Mesodermal cell (in vitro differentiated cells): ENCODE measurements around the gene MGST2. TPM values are rescaled to one million over a fixed set of nuclear protein-coding genes. Genes with fewer than 3 reads are reported as not detected.
A peak's percentile ranks its signal among the peaks of the same experiment; 100 is the strongest.

Experiments
- H3K27ac ChIP-seq: 2 replicates; pipeline ENCODE4 v1.7.0; 2013; ENCODE audit warnings: mild to moderate bottlenecking, low read depth, low read length, moderate library complexity; ENCODE audit not compliant: severe bottlenecking
- H3K36me3 ChIP-seq: 2 replicates; pipeline ENCODE4 v1.7.1; 2013; ENCODE audit warnings: mild to moderate bottlenecking, low read length, moderate library complexity; ENCODE audit not compliant: control insufficient read depth, insufficient read depth
- H3K4me1 ChIP-seq: one replicate; pipeline ENCODE4 v1.7.1; 2013; ENCODE audit warnings: mild to moderate bottlenecking, low read length; ENCODE audit not compliant: insufficient read depth, control insufficient read depth, poor library complexity, severe bottlenecking
- H3K4me3 ChIP-seq: 2 replicates; pipeline ENCODE4 v1.7.0; 2013; ENCODE audit warnings: low read length, control low read depth, mild to moderate bottlenecking; ENCODE audit not compliant: insufficient read depth, poor library complexity, severe bottlenecking; ENCODE audit errors: extremely low read depth
- H3K9me3 ChIP-seq: 2 replicates; pipeline ENCODE4 v1.7.1; 2013; ENCODE audit warnings: mild to moderate bottlenecking, low read length, moderate library complexity; ENCODE audit not compliant: control insufficient read depth
- WGBS, 2 experiments: methylation state at CpG; one replicate each; pipeline ENCODE4 v1.1.5; 2013; ENCODE audit warnings: missing lambda C conversion rate in 2 of 2; ENCODE audit not compliant: insufficient coverage in 2 of 2; 5-methylcytosine and 5-hydroxymethylcytosine counted together
- polyA plus RNA-seq, 2 experiments: library from polyadenylated mRNA; stranded (reverse); fragments of 50-300 nt; gene quantifications; one replicate each; pipeline ENCODE4 v1.2.3, GENCODE V29; 2013

The MGST2 gene
- polyA plus RNA-seq (2013, experiment 1 of 2), result 31.3 TPM
- polyA plus RNA-seq (2013, experiment 2 of 2), result 30.6 TPM

DNA sequence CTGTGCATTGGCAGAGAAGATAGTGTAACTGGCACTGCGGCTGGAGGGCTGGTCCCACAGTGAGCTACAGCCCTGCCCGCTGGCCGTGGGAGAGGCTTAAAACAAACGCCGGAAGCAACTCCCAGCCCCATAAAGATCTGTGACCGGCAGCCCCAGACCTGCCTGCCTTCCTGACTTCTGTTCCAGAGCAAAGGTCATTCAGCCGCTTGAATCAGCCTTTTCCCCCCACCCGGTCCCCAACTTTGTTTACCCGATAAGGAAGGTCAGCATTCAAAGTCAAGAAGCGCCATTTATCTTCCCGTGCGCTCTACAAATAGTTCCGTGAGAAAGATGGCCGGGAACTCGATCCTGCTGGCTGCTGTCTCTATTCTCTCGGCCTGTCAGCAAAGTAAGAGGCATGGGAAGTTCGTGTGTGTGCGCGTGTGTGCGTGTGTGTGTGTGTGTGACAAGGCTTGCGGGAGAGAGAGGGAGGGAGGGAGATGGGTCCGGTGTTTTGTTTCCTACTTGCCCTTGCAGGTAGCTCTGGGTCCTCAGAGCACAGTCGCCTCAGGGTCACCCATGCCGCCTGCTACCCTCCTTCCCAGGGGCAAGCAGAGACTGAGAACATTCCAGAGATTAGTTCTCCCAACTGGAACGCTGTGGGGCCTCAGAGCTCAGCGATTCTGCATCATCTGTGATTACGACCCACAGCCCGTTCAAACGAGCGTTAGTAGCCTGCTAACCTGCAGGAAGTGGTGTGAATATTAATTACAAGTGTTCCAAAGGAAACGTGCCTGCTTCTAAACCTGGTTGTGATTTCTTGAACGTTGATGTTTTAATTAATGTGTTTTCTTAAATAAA is at the start of gene MGST2:
Gene MGST2 (plus strand): TSS at position 130 of the 840 bp plus-strand sequence. CDS start 201 bp downstream, at position 331.
- H3K4me3 ChIP-seq, result peak within 1 kb of the TSS; percentile 33
- H3K36me3 ChIP-seq, result no peaks in the 10 kb centered on the region
- peak within 1 kb of the TSS; percentile 95 for H3K27ac ChIP-seq
- peaks cover 4% of the 10 kb centered on the region for H3K4me1 ChIP-seq
- WGBS, 2 experiments, result 4 to 5% methylated on average over 23 to 26 of the region's 32 CpGs
- H3K9me3 ChIP-seq, result no peaks in the 10 kb centered on the region

DNA sequence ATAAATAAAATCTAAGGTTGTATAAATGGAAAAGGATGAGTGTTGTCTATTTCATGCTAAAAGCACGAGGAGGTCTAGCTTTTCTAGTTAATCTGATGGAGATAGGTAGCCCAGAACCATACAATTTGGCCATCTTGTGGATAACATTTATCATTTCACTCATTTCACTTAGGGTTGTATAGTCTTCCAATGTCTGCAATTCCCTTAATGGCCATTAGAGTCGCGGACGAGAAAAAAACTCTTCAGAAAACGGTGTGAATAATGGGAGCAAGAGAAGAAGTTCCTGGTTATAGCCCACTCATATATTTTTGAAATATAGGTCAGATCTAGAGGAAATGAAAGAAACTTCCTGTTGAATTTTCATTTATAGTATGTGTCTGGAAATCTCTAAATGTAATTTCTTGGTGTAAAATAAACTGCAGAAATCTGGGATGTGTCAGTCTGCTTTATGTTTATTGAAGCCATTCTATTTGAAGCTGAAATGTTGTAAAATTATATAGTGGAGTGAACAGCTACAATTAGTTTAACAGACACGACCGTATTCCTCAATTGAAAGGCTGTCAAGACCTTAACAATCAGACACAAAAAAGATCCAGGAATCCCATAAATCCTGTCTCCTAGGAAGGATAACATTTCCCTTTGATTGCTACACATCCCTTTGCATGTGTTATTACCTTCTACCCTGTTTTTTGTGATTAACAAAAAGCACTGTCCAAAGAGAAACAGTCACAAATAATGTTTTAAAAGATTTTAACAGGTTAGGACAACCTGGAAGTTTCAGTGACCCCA is 47.7 kb upstream of the MGST2 start:
- Histone ChIP-seq H3K27ac (no peak overlapping the region), H3K4me1 (no peaks in the 10 kb centered on the region), H3K4me3 (no peak overlapping the region), H3K9me3 (no peaks in the 10 kb centered on the region), H3K36me3 (no peaks in the 10 kb centered on the region)
- WGBS, 2 experiments, result 73% methylated on average over 3 of the region's 7 CpGs; no CpG with 5 or more reads in 1 of the 2 experiments

DNA sequence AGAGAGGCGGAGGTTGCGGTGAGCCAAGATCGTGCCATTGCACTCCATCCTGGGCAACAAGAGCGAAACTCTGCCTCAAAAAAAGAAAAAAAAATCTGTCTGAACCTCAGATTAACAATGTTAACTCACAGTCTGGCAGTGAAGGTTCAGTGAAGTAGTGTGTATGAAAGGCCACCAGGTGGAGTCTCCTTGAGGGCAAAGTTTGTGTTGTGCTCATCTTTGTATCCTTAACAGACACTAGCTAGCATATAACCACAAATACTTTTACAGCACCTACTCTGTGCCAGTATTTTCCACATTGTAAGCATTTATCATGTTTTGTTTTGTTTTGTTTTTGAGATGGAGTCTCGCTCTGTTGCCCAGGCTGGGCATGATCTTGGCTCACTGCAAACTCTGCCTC is 46.0 kb upstream of the MGST2 start:
- Histone ChIP-seq H3K4me1 (no peaks in the 10 kb centered on the region), H3K36me3 (no peaks in the 10 kb centered on the region), H3K27ac (no peak overlapping the region), H3K4me3 (no peak overlapping the region), H3K9me3 (no peaks in the 10 kb centered on the region)
- 81 to 88% methylated on average over 4 to 5 of the region's 5 CpGs for WGBS, 2 experiments

DNA sequence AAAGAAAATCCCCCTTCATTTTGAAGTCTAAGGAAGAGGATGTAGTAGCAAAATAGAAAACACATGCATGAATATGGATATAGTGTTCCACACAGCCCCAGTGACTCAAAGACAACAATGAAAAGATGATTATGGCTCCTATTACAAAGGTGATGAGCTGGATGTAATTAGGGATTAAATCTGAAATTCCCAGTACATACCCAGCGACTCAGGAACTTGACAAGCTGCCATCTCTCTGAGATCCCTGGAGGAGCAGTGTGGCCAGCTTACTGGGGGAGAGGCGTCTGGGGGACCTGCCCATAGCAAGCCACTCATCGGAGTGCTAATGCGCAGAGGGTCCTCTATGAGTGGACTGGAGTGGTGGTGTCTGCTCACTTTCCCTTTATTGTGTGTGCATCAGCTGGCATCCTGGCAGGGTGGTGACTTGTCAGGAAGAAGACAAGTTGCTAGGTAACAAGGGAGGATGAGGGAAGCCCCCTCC is 42.7 kb upstream of the MGST2 start:
- Histone ChIP-seq H3K9me3 (no peaks in the 10 kb centered on the region), H3K4me3 (no peak overlapping the region), H3K27ac (no peak overlapping the region), H3K36me3 (no peaks in the 10 kb centered on the region), H3K4me1 (no peaks in the 10 kb centered on the region)
- WGBS, 2 experiments, result 60 to 75% methylated on average over 2 to 4 of the region's 4 CpGs

DNA sequence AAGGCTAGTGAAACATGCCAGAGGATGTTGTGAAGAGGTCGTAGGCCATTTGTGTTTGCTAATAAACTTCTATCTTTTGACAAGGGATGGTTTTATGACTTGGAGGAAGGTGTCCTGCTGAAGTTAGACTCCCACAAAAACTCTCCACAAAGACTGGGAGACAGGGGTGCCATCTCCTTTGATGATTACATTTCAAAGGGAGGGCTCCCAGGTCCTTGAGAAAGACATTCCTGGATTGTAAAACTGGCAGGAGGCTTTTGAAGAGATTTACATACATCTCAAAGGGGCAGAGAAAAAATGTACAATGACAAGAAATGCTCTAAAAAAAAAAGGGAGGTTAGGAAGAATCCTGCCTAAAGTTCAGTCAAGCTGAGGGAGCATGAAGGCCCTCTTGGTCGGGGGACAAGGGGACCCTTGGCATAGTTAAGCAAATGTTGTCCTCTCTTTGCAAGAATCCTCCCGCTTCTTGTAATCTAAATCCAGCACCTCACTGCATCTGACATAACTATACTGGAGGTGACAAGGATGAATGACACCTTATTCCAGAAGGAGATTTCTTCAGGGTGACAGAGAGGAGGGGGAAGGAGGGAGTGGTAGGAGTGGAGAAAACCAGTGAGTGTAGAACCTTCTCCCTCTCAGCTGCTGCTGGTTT is 41.1 kb upstream of the MGST2 start:
- 0% methylated on average over 1 of the region's 3 CpGs; no CpG with 5 or more reads in 1 of the 2 experiments for WGBS, 2 experiments
- Histone ChIP-seq H3K27ac (peak overlapping the region; percentile 36), H3K4me1 (no peaks in the 10 kb centered on the region), H3K4me3 (no peak overlapping the region), H3K9me3 (no peaks in the 10 kb centered on the region), H3K36me3 (no peaks in the 10 kb centered on the region)

DNA sequence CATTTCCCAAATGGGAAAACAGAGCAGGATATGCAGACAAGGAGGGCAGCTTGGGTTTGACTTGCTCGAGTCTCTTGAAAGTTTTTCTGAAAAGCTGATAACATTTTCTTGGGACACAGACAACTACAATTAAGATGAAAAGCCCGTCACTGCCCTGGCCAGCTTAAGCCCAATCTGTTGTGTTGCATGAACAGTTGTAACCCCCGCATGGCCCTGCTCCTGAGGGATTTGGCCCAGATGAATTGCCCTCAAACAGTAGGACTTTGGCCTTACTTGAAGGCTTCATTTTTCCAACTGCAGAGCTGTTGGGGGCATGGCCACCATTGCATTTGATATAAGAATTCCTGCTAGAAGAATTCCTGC is 40.5 kb upstream of the MGST2 start:
- no peak overlapping the region for H3K27ac ChIP-seq
- H3K9me3 ChIP-seq, result no peaks in the 10 kb centered on the region
- no peaks in the 10 kb centered on the region for H3K36me3 ChIP-seq
- H3K4me1 ChIP-seq, result no peaks in the 10 kb centered on the region
- no peak overlapping the region for H3K4me3 ChIP-seq
- 54 to 60% methylated on average over 3 of the region's 3 CpGs for WGBS, 2 experiments

DNA sequence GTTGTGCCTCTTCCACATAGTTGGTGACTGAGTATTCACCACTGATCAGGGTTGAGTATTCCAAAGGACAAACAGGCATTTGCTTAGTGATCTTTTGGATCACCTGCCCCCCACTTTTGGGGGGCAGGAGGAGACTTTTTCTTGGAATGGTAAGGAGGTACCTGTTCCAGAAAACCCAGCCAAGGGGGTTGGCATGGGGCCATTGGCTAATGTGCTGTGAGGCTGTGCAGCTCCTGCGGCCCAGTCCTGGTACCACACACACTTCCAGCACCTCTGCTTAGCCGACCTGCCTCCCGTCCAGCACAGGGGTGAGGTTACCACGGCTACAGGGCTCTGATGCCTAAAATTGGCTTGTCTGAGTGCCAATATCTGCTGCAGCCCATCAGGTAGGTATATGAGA is 40.1 kb upstream of the MGST2 start:
- peaks cover 1% of the 10 kb centered on the region for H3K9me3 ChIP-seq
- H3K4me1 ChIP-seq, result no peaks in the 10 kb centered on the region
- no peak overlapping the region for H3K27ac ChIP-seq
- no peak overlapping the region for H3K4me3 ChIP-seq
- H3K36me3 ChIP-seq, result no peaks in the 10 kb centered on the region
- 92 to 100% methylated on average over 1 to 2 of the region's 4 CpGs for WGBS, 2 experiments

DNA sequence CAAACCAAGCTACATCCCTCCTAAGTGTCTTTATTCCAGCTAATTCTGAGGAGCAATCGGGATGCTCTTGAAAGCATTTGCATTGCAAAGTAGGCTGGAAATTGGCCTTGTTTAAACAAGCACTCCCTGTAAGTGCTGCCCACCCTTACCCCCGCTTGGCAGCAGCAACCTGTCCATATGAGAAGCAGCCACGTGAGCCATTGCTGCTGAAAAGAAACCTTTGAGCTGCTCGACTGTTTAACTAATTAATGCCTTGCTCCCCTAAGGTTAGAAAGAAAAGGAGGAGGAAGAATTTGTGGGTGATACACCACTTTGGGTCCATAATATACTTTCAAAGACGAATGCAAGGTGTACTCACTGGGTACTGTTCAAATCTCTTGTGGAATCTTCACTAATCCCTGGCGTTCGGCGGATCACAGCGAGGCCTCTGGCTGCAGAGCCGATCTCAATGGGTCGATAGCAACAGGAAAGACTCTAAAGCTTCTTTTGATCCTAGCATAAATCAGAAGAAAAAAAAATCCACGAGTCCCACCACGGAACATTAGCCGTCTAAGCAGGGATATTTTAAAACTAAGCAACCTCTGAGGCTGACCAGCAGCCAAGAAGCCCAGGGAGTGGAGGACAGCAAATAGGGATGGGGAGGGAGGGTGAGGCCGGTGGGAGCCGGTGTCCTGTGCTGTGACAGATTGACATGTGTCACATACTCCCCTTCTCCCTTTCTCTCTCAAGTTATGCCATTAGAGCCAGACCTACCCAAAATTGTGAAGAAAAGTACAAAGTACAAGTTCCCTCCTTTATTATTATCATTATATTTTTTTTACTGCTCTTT is 37.2 kb upstream of the MGST2 start:
- no peaks in the 10 kb centered on the region for H3K36me3 ChIP-seq
- H3K4me3 ChIP-seq, result no peak overlapping the region
- 24 to 31% methylated on average over 11 of the region's 16 CpGs for WGBS, 2 experiments
- no peaks in the 10 kb centered on the region for H3K4me1 ChIP-seq
- peaks cover 3% of the 10 kb centered on the region for H3K9me3 ChIP-seq
- no peak overlapping the region for H3K27ac ChIP-seq

DNA sequence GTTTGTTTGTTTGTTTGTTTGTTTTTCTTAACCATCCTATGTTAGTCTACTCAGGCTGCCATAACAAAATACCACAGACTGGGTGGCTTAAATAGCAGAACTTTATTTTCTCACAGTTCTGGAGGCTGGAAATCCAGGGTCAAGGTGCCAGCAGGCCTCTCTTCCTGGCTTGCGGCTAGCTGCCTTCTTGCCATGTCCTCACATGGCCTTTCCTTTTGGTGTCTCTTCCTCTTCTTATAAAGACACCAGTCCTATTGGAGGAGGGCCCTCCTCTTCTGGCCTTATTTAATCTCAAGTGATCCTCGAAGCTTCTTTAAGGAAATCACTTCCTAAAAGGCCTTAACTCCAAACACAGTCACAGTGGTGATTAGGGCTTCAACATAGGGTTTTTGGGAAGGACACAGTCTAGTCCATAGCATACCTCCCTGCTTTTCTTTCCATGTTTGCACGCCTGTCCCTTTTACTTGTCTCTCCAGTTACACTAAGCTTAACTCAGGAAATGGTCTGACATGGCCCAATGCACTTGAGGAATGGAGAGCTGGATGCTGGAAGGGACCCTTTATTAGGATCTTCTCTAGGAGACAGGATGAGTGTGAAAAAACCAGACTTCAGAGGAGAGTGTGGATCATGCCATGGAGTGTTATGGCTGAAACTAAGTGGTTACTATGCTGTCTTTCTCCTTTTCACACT is 36.0 kb upstream of the MGST2 start:
- no peaks in the 10 kb centered on the region for H3K4me1 ChIP-seq
- H3K27ac ChIP-seq, result no peak overlapping the region
- no peak overlapping the region for H3K4me3 ChIP-seq
- H3K9me3 ChIP-seq, result peaks cover 3% of the 10 kb centered on the region
- H3K36me3 ChIP-seq, result no peaks in the 10 kb centered on the region
- 100% methylated on average over 1 of the region's 3 CpGs for WGBS, 2 experiments
